GM19099 (cell line): ENCODE data around the gene ANKDD1B.

Experiments
- POLR2A ChIP-seq: IDR thresholded peaks from 3 replicates; pipeline ENCODE4 v1.6.1; 2011; ENCODE audit warnings: low read depth; ENCODE audit not compliant: insufficient read length; ENCODE audit errors: extremely low read depth

ANKDD1B gene

GRCh38 chr5:75612901-75613300 lies 1.6 kb downstream of the ANKDD1B start:
- TF ChIP-seq POLR2A: no peak

DNA sequence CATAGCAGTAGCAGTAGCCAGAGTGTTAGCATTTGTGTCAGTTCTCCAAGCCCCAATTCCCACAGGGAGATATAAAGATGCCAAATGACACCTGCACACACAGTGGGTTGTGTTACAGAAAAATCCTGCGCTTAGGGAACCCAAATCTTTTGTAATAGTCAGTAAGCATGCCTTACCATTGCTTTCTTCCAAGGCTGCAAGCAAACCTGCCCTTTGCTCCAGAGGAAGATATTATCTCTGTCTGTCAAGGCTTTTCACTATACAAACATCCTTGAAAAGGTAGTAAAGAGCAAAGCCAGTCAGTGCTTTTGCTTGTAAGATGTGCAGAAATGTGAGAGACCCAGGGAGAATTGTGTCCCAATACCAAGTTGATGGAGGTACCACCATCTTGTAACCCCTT lies 2.9 kb downstream of the ANKDD1B start:
- no peak for TF ChIP-seq POLR2A

DNA sequence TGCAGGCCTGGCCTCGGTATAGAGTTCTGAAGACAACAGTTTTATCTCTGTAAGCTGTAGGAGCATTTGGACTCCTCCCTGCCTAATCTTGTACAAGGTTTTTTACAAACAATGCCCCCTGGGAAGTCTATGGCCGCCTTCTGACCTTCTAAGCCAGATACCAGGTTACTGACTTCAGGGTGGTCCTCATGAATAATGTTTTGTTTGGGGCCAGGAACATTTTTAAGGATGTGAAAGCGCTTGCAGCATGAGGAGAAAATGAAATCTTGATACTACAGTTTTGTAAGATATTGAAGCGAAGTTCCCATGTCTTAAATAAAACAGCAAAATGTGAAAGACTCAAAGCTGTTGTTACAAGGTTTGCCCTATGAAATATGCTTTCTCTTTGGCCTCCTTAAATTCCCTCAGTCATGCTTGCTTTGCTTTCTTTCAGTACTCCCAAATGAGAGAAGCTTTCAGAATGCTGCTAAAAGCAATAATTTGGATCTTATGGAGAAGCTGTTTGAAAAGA lies 5.2 kb downstream of the ANKDD1B start:
- TF ChIP-seq POLR2A: no peak

DNA sequence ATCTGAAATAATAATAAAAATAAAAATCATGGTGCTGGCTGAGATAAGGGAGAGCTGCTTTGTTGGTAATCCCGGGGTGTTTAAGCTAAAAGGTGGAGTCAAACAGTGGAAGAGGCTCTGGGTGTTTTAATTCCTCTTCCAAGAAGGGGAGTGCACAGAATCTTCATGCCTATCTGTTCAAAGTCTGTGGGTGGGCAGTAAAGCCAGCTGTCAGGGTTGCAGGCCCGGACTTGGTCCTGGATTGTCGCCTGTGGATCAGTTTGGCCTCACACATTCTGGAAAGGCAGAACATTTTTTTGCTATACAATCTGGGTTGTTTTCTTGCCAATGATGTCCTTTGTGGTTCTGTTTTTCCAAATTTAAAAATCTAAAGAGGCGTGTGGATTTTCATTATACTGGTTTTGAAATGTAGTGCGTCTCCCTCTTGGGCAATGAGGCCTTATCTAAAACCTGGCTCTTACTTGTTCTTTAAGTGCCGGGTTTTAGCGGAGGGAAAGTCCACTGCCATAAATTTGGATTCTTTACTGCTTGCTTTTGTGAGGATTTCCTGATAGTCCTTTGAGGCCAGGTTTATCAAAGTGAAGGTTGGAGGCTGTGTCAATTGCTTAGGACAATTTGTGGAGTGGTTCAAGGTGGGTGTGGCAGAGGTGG lies 5.8 kb downstream of the ANKDD1B start:
- no peak for TF ChIP-seq POLR2A

GRCh38 chr5:75617736-75618352 lies 6.6 kb downstream of the ANKDD1B start:
- TF ChIP-seq POLR2A: no peak

GRCh38 chr5:75620184-75620959 lies 9.1 kb downstream of the ANKDD1B start:
- no peak for TF ChIP-seq POLR2A

- no peak for TF ChIP-seq POLR2A
These were observed 11.3 kb downstream of the ANKDD1B start for GRCh38 chr5:75622564-75622963.

- no peak for TF ChIP-seq POLR2A
These were observed 12.6 kb downstream of the ANKDD1B start for GRCh38 chr5:75623846-75624245.

DNA sequence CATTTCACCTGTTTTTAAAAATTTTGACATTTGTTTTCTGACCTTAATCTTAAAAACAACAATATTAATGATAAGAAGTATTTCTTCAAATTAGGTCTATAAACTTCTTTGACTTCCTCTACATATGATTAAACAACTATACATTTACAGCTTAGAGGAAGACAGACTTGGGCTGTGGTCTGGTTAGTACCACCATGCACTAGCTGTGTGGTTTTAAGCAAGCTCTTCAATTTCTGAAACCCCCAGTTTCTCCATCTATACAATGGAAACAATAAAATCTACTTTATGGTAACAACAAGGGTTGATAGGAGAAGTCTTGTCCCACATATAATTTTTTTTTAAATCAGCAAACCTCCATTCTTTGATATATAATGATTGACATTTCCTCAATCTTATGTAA lies 15.7 kb downstream of the ANKDD1B start:
- TF ChIP-seq POLR2A: no peak

DNA sequence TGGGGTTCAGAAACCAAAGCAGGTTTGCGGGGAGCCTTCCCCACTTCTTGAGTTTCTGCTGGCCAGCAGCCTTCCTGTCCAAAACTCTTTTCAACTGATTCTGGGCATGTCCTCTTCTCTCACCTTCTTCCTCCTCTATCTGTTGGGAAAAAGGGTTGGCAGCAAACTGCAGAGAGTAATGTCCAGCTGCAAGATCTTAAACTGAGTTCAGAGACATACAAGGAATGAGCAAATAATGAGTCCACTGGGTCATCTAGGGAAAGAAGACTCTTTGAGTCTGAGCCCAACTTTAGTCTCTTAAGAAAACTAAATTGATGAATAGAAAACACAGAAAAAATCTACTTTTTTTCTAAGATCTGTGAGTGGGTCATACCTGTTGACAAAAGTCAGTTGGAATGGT lies 16.5 kb downstream of the ANKDD1B start:
- no peak for TF ChIP-seq POLR2A

DNA sequence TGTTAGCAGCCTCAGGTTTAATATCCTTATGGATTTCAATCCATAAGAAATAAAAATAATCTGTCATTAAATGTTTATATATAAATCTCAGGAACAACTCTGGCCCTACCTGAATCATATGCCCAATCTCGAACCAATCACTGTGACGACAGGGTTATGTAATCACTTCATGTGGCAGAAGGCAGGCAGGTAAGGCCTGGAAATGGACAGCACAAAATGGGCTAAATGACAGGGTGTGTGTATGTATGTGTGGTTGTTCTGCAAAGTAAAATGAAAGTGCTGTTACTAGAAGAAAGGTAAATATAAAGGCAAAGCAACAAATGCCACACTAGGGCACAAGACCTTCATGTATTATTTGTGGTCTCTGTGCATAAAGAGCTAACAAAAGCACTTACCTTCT lies 19.6 kb downstream of the ANKDD1B start:
- TF ChIP-seq POLR2A: no peak

GRCh38 chr5:75632321-75632720 lies 21.1 kb downstream of the ANKDD1B start:
- TF ChIP-seq POLR2A: no peak

DNA sequence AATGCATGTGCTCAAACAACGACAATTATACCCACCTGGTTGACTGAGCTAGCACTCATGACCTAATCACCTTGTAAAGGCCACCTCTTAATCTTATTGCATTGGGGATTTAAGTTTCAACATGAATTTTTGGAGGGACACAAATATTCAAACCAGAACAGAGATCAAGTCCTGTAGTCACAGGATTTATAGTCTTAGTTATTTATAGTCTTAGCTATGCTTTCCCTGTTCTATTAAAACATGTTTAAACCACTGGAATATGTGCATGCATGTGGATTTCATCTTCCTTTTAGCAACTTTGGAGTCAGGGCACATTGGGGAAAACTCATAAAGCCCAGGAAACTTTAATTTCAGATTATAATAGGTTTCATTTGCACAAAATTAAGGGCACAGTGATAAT lies 26.7 kb downstream of the ANKDD1B start:
- TF ChIP-seq POLR2A: no peak

GRCh38 chr5:75639535-75640311 lies 28.5 kb downstream of the ANKDD1B start:
- no peak for TF ChIP-seq POLR2A

GRCh38 chr5:75640395-75640794 lies 29.1 kb downstream of the ANKDD1B start:
- TF ChIP-seq POLR2A: no peak
